Measurements from ENCODE around the gene PIK3C2G.

The PIK3C2G gene

GRCh38 chr12:18421867-18422266 is 160.5 kb downstream of the PIK3C2G start:
- no peak for DNase-seq

- no peak for DNase-seq
These were observed 161.6 kb downstream of the PIK3C2G start for GRCh38 chr12:18422871-18423270.

- no peak for DNase-seq
These were observed 163.5 kb downstream of the PIK3C2G start for GRCh38 chr12:18424857-18425256.

- DNase-seq: no peak
These were observed 166.2 kb downstream of the PIK3C2G start for GRCh38 chr12:18427520-18427919.

- no peak for DNase-seq
These were observed 167.1 kb downstream of the PIK3C2G start for GRCh38 chr12:18428416-18428815.

GRCh38 chr12:18429366-18429765 is 168.0 kb downstream of the PIK3C2G start:
- no peak for DNase-seq

GRCh38 chr12:18430425-18431048 is 169.2 kb downstream of the PIK3C2G start:
- no peak for DNase-seq

GRCh38 chr12:18431771-18432170 is 170.5 kb downstream of the PIK3C2G start:
- no peak for DNase-seq

- DNase-seq: no peak
These were observed 170.9 kb downstream of the PIK3C2G start for GRCh38 chr12:18432206-18432605.

GRCh38 chr12:18436170-18436569 is 174.9 kb downstream of the PIK3C2G start:
- no peak for DNase-seq

GRCh38 chr12:18439541-18439940 is 178.2 kb downstream of the PIK3C2G start:
- DNase-seq: no peak

- DNase-seq: no peak
These were observed 182.6 kb downstream of the PIK3C2G start for GRCh38 chr12:18443768-18444437.

- DNase-seq: no peak
These were observed 184.8 kb downstream of the PIK3C2G start for GRCh38 chr12:18446061-18446644.

- no peak for DNase-seq
These were observed 193.0 kb downstream of the PIK3C2G start for GRCh38 chr12:18454330-18454729.

GRCh38 chr12:18456344-18456743 is 195.0 kb downstream of the PIK3C2G start:
- no peak for DNase-seq

GRCh38 chr12:18457362-18457761 is 196.0 kb downstream of the PIK3C2G start:
- DNase-seq: no peak

GRCh38 chr12:18461758-18462157 is 200.4 kb downstream of the PIK3C2G start:
- no peak for DNase-seq

- DNase-seq: no peak
These were observed 201.1 kb downstream of the PIK3C2G start for GRCh38 chr12:18462442-18462841.

- DNase-seq: no peak
These were observed 206.4 kb downstream of the PIK3C2G start for GRCh38 chr12:18467620-18468245.

- no peak for DNase-seq
These were observed 207.1 kb downstream of the PIK3C2G start for GRCh38 chr12:18468246-18469075.

- no peak for DNase-seq
These were observed 208.9 kb downstream of the PIK3C2G start for GRCh38 chr12:18470251-18470650.

- no peak for DNase-seq
These were observed 211.0 kb downstream of the PIK3C2G start for GRCh38 chr12:18472304-18472703.

GRCh38 chr12:18472806-18473205 is 211.5 kb downstream of the PIK3C2G start:
- DNase-seq: no peak
